Caco-2 (cell line): ENCODE measurements around the gene WASF3. TPM values are rescaled to one million over a fixed set of nuclear protein-coding genes. Genes with fewer than 3 reads are reported as not detected.

Source experiments
- BruUV-seq: library from RNA; stranded (reverse); fragments of 400-500 nt; replicated peaks from 2 replicates; lab custom pipeline; 2021; lab: Mats Ljungman, UMichigan
- CTCF ChIA-PET: fragments of 300-600 bp; sonication (Branson Sonifier 250); formaldehyde crosslinking; loops from one replicate; lab custom pipeline; 2022; ENCODE audit warnings: antibody characterized with exemption; lab: Charles Lee
- POLR2A ChIA-PET: fragments of 300-600 bp; sonication (Branson Sonifier 250); formaldehyde crosslinking; loops from one replicate; lab custom pipeline; 2022; ENCODE audit warnings: antibody characterized with exemption; lab: Charles Lee
- DNase-seq, 2 experiments: peaks; one replicate each; pipeline versions ENCODE4 v3.0.0 to v3.0.0-alpha.2; 2020 to 2022
- H3K27me3 ChIP-seq: replicated peaks from 2 replicates; pipeline ENCODE4 v1.6.0; 2011; ENCODE audit warnings: low read length; ENCODE audit not compliant: control insufficient read depth, insufficient read depth
- H3K36me3 ChIP-seq: 2 replicates; pipeline ENCODE4 v1.5.1; 2011; ENCODE audit warnings: low read length; ENCODE audit not compliant: control insufficient read depth, insufficient read depth
- H3K4me1 ChIP-seq: fragments of 250-450 bp; sonication (Bioruptor Pico); 2 replicates; pipeline ENCODE4 v1.5.1; 2020; ENCODE audit warnings: mild to moderate bottlenecking
- H3K4me3 ChIP-seq: 2 replicates; pipeline ENCODE4 v1.5.1; 2011; ENCODE audit warnings: low read depth, mild to moderate bottlenecking, control low read depth, low read length
- H3K9me3 ChIP-seq: fragments of 250-450 bp; sonication (Bioruptor Pico); 2 replicates; pipeline ENCODE4 v1.5.1; 2020; ENCODE audit warnings: mild to moderate bottlenecking, moderate library complexity
- H3K27ac Mint-ChIP-seq: one replicate; pipeline ENCODE4 v1.8.0; 2022; ENCODE audit warnings: mixed read lengths; ENCODE audit not compliant: unreplicated experiment
- H3K27me3 Mint-ChIP-seq: one replicate; pipeline ENCODE4 v1.8.0; 2022; ENCODE audit warnings: mixed read lengths; ENCODE audit not compliant: insufficient read depth, unreplicated experiment
- H3K36me3 Mint-ChIP-seq: one replicate; pipeline ENCODE4 v1.8.0; 2022; ENCODE audit warnings: mild to moderate bottlenecking, mixed read lengths; ENCODE audit not compliant: insufficient read depth, unreplicated experiment
- H3K4me1 Mint-ChIP-seq: one replicate; pipeline ENCODE4 v1.8.0; 2022; ENCODE audit warnings: low read depth, mixed read lengths; ENCODE audit not compliant: unreplicated experiment
- H3K4me3 Mint-ChIP-seq: one replicate; pipeline ENCODE4 v1.8.0; 2022; ENCODE audit warnings: mild to moderate bottlenecking, moderate library complexity, mixed read lengths; ENCODE audit not compliant: unreplicated experiment
- H3K9me3 Mint-ChIP-seq: one replicate; pipeline ENCODE4 v1.8.0; 2022; ENCODE audit warnings: mixed read lengths; ENCODE audit not compliant: unreplicated experiment
- intact Hi-C: fragments of 100-400 bp; cut with micrococcal nuclease; formaldehyde crosslinking; loops from one replicate; pipeline ENCODE4 v1.10.0; 2022; ENCODE audit not compliant: unreplicated experiment
- total RNA-seq: library from RNA; stranded (reverse); gene quantifications from 2 replicates; pipeline ENCODE4 v1.2.3, GENCODE V29; 2022
- TF ChIP-seq, protein P1 (sequence below), 2 experiments: fragments of 200-600 bp in 1 of 2; IDR thresholded peaks; 1 replicate in 1 of 2; 2 replicates in 1 of 2; pipeline versions ENCODE4 v1.5.1 to v1.8.0; 2011 to 2022; ENCODE audit warnings: antibody characterized with exemption in 1 of 2, control low read depth in 1 of 2, inconsistent platforms in 1 of 2, low read depth in 1 of 2, low read length in 1 of 2, mild to moderate bottlenecking in 1 of 2, moderate library complexity in 1 of 2; ENCODE audit not compliant: insufficient read depth in 1 of 2, severe bottlenecking in 1 of 2, unreplicated experiment in 1 of 2

Gene WASF3
- total RNA-seq, 1 experiment from 2014 or later = not detected

DNA sequence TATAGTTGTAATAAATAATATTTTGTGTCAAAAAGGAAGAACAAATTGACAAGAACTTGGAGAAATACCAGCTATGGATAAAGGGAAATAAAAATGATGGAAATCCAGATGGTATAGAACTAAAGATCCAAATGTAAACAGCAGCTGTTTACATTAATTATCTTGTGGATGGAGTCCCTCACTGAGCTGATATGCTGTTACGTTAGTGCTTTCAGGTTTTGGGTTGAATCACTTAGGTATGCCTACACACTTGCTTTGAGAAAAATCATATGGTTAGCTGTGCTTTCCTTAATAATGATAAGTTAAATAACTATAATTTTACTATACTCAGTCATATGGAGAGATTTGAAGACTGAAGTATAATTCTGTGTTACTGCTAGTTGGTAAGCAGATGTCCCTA lies 27.7 kb downstream of the WASF3 start:
- ChIA-PET CTCF (no interaction called here), POLR2A (no interaction called here)
- Mint-ChIP-seq H3K27ac (no peak overlapping the region), H3K9me3 (no peaks in the 10 kb centered on the region), H3K36me3 (no peaks in the 10 kb centered on the region), H3K4me3 (no peak overlapping the region), H3K4me1 (no peaks in the 10 kb centered on the region), H3K27me3 (peaks cover 12% of the 10 kb centered on the region)
- no TSS peak for BruUV-seq
- TF ChIP-seq, protein P1, sequence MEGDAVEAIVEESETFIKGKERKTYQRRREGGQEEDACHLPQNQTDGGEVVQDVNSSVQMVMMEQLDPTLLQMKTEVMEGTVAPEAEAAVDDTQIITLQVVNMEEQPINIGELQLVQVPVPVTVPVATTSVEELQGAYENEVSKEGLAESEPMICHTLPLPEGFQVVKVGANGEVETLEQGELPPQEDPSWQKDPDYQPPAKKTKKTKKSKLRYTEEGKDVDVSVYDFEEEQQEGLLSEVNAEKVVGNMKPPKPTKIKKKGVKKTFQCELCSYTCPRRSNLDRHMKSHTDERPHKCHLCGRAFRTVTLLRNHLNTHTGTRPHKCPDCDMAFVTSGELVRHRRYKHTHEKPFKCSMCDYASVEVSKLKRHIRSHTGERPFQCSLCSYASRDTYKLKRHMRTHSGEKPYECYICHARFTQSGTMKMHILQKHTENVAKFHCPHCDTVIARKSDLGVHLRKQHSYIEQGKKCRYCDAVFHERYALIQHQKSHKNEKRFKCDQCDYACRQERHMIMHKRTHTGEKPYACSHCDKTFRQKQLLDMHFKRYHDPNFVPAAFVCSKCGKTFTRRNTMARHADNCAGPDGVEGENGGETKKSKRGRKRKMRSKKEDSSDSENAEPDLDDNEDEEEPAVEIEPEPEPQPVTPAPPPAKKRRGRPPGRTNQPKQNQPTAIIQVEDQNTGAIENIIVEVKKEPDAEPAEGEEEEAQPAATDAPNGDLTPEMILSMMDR (IDR thresholded peaks at IDR 0.05; ENCODE audit: insufficient read depth in 1 of 2, low read depth in 1 of 2, low read length in 1 of 2, severe bottlenecking in 1 of 2, unreplicated experiment in 1 of 2) = no peak
- Histone ChIP-seq H3K4me1 (no peaks in the 10 kb centered on the region), H3K9me3 (no peaks in the 10 kb centered on the region), H3K27me3 (no peaks in the 10 kb centered on the region), H3K4me3 (no peak overlapping the region), H3K36me3 (no peaks in the 10 kb centered on the region)
- no peak for DNase-seq
- intact Hi-C loops = no loop called here

DNA sequence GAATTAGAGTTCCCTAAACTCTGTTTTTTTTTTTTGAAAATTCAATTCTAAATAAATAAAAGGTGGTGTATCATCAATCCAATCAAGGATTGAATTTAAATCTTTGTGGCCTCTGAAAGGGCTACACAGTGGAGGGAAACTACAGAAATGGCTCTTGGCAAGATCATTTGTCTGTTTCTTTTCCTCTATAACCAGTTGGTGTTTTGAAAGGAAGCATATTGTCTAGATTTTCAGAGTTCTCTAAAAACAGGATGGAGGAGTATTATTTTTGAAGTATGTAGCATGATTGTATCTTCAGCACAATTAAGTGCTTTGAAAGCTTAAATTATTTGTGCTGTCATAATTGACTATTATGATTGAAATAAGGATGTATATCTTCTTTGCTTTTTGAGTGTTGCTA lies 29.8 kb downstream of the WASF3 start:
- Mint-ChIP-seq H3K27me3 (peaks cover 24% of the 10 kb centered on the region), H3K4me1 (peaks cover 9% of the 10 kb centered on the region), H3K36me3 (no peaks in the 10 kb centered on the region), H3K9me3 (no peaks in the 10 kb centered on the region), H3K4me3 (no peak overlapping the region), H3K27ac (no peak overlapping the region)
- POLR2A ChIA-PET = no interaction called here
- Histone ChIP-seq H3K9me3 (no peaks in the 10 kb centered on the region), H3K4me3 (no peak overlapping the region), H3K36me3 (no peaks in the 10 kb centered on the region), H3K27me3 (no peaks in the 10 kb centered on the region), H3K4me1 (no peaks in the 10 kb centered on the region)
- BruUV-seq = no TSS peak
- CTCF ChIA-PET = no interaction called here
- intact Hi-C loops = no loop called here
- DNase-seq = no peak
- TF ChIP-seq, protein P1 (IDR thresholded peaks at IDR 0.05; ENCODE audit: insufficient read depth in 1 of 2, low read depth in 1 of 2, low read length in 1 of 2, severe bottlenecking in 1 of 2, unreplicated experiment in 1 of 2) = no peak

DNA sequence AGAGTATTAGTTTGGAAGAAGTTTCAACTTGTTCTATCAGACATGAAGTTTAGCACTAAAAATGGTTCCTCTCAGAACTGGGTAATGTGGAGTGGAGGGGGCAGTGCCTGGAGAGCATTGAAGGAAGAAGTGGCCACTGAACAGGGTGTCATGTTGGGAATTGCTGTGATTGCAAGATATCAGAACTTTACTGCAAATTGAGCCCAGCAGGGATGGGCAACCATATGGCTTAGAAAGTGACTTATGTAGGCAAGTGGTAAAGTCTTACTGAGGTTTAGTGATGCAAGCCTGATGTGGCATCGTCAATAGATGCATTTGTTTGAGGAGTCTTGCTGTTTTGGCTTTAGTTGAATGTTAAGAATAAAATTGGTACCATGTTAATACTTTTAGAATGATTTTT lies 31.7 kb downstream of the WASF3 start:
- Mint-ChIP-seq H3K9me3 (no peaks in the 10 kb centered on the region), H3K36me3 (no peaks in the 10 kb centered on the region), H3K27me3 (peaks cover 19% of the 10 kb centered on the region), H3K4me1 (peaks cover 9% of the 10 kb centered on the region), H3K27ac (no peak overlapping the region), H3K4me3 (no peak overlapping the region)
- Histone ChIP-seq H3K4me3 (no peak overlapping the region), H3K36me3 (no peaks in the 10 kb centered on the region), H3K9me3 (no peaks in the 10 kb centered on the region), H3K4me1 (no peaks in the 10 kb centered on the region), H3K27me3 (no peaks in the 10 kb centered on the region)
- POLR2A ChIA-PET = no interaction called here
- TF ChIP-seq, protein P1 (IDR thresholded peaks at IDR 0.05; ENCODE audit: insufficient read depth in 1 of 2, low read depth in 1 of 2, low read length in 1 of 2, severe bottlenecking in 1 of 2, unreplicated experiment in 1 of 2) = no peak
- DNase-seq = no peak
- CTCF ChIA-PET = no interaction called here
- no TSS peak for BruUV-seq
- intact Hi-C loops = no loop called here
